GM19463 (cell line): ENCODE measurements around the gene IGFBP6.

Experiments used
- ATAC-seq: cut with Tn5 transposase; IDR thresholded peaks from one replicate; pipeline ENCODE4 v1.9.1; 2021; ENCODE audit warnings: mild to moderate bottlenecking, moderate library complexity; ENCODE audit not compliant: unreplicated experiment

IGFBP6 gene

DNA sequence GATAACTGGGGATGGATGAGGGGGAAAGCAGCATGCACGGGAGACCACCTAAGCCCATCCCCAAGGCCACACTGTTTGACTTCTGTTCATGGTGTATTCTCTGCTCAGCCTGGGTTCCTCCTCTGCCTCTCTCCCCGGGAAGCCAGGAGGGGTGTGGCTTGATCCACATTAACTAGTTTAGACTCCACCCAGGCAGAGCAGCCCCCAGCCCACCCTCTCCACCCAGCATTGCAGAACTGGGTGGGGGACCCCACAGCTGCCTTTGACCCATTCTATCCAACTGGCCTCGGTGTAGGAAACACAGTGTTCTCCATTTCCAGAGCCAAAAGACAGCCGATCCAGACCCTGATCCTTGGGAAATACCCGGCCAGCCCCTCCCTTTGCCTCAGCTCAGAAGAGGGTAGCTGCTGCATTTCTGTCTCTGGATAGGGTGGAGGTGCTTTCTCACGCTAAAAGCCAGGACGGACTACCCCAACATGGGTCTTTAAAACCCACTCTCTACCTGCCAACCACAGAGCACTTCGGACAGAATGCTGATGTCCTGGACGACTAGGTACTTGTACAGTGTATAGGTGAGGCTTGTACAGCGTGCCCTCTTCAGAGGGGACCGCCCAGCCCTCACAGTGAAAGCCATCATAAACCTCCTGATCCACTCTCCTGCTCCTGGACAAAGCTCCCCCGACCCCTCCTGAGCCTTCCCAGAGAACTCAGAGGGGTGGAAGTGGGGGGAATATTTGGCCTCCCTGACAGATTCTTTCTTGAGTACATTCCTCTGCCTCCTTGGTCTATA, 27.7 kb upstream of the IGFBP6 start:
- ATAC-seq, result no peak

DNA sequence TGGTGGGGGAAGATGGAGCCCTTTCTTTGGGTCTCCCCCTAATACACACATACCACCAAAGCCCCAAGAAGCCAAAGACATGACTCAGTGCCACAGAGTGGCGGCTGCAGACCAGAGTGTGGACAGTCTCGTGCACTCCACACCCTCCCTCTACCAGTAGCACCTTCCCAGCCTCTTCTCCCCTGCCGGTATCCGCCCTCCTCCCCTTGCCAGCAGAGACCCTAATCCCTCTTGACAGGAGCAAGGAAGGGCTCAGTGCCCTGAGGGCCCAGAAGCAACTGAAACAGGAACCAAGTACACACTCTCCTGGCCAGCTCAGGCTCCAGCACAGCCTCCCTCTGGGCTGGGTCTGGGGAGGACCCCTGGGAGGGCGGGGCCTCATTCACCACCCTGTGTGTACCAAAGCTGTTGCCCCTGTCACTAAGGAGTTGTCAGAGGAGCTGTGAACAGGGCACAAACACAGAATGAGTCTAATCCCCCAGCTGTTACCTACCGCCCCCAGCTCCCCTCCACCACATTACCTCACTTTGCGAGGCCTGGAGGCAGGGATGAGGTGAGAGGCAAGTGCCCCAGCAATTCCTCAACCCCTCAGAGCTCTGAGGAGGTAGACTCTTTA, 26.5 kb upstream of the IGFBP6 start:
- ATAC-seq, result no peak

DNA sequence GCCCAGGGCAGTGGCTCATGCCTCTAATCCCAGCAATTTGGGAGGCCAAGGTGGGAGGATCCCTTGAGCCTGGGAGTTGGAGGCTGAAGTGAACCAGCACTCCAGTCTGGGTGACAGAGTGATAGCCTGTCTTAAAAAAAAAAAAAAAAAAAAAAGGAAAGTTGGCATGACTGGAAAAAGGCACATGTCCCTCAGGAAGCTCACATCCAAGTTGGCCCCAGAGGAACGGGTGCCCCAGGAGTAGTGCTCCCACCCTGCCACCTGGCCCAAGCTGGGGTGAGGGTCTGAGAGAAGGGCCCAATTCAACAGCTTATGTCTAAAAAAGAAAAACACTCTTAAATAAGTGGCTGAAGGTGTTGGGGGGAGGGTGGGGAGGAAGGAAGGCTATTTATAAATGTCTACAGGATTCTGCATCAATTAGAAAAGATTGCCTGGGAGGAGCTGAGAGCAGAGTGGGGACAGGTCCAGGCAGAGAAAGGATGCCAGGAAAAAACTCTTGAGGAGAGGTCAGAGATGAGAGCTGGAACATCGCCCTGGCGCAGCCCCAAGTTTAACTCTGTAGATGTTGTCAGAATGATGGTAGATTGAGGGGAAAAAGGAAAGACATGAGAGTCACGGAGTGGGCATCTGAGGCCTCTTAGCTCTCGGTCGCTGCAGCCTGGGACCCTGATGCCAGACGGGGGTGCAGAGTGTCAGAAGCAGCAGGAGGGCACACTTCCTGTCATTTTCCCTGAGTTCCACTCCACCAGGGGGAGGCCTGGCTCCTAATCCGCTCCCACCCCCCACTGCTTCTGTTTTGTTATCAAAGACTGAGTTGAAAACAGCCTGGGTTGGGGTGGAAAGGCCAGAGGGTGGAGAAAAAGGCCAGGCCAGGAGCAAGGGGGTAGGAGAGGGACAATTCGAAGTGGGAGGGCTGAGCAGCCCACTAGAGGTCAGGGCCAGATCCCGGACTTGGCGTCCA, 25.6 kb upstream of the IGFBP6 start:
- ATAC-seq, result no peak

DNA sequence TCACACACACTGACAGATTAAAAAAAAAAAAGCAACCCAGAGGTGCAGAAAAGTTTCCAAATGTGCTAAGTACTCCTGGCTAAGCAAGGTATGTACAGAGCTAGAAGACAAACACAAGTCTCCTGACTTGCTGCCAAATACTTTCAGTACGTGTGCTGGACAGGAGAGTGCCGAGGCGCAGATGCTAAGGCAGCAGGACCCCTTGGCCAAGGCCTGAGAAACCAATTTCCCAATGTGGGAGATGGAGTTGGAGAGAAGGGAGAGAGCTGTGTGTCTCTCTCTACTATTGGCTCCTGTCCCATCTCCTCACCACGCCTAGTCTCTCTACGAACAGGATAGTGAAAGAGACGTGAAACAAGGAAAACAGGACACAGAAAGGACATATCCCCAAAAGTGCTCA, 23.6 kb upstream of the IGFBP6 start:
- no peak for ATAC-seq

DNA sequence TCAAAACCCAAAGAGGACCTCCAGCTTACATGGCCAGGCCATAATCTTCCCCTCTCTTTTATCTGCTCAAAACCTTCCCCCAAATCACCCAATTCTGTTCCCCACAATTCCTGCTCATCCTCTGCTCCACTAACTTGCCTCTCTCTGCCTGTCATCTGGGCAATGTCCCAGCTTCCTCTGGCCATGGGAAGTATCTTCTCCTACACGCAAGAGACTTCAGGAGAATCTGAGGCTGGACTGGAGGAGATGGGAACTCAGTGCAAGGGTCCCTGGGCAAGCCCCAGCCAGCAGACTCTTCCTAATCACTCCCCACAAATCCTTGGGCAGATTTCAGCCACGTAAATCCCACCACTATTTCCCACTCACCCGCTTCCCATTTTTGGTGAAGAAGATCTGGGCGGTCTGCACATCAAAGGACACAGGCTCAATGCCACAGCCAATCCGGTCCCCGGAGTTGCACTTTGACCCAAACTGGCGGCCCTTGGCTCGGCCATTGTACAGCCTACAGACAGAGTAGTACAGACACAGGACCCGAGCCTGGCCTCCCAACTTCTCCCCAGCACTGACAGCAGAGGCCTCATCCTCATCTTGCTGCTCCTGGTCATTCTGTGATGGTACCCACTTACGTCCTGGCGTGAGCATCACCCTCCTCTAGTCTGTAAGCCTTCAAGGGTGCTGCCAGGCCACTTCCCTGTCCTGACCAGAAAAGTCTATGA, 23.0 kb upstream of the IGFBP6 start:
- ATAC-seq, result no peak

DNA sequence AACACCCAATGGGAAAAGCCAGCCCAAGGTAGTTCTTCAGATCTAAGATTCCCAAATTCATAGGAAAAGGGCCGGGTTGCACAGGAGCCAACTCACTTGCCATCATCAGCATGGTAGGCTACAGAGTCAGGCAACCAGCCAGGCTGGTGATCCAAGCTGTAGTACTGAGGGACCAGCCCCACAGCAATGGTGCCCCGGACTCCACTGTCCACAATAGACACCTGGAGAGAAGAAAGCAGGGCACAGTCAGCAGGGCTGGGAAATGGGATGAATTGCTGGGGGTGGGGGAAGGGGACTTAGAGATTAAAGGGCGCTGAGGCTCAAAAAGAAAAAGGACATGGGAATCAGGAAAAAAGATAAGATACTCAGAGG, 22.5 kb upstream of the IGFBP6 start:
- no peak for ATAC-seq

DNA sequence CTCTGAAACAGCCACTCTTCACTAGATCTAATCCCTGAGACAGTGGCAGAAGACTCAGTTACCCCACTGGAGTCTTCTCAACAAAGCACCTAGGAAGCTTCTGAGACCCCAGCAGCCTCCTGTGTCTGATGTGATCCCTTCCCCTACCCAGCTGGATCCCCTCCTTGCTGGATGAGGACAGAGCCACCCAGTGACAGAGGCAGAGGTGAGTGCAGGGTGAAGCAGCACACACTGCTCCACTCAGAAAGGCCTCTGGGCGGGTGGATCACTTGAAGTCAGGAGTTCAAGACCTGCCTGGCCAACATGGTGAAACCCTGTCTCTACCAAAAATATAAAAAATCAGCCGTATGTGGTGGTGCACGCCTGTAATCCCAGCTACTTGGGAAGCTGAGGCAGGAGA, 21.0 kb upstream of the IGFBP6 start:
- no peak for ATAC-seq

DNA sequence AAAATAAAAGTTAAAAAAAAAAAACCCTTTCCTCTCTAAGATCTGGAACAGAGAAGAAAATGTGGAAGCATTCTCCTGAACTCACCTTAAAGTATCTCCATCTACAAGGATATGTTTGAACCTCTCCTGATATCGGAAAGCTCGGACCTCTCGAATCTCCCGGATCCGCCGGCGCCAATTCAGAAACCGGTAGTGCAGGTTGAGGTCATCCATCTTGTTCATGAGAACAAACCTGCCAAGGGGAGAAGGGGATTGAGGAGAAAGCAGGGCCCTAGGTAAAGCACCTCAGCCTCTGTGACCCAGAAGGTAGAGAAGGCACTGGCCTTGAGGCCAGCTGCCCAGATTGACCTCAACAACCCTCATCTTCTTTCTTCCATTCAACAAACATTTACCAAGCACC, 20.4 kb upstream of the IGFBP6 start:
- ATAC-seq, result no peak

GRCh38 chr12:53078425-53079225, 18.8 kb upstream of the IGFBP6 start:
- ATAC-seq, result no peak

DNA sequence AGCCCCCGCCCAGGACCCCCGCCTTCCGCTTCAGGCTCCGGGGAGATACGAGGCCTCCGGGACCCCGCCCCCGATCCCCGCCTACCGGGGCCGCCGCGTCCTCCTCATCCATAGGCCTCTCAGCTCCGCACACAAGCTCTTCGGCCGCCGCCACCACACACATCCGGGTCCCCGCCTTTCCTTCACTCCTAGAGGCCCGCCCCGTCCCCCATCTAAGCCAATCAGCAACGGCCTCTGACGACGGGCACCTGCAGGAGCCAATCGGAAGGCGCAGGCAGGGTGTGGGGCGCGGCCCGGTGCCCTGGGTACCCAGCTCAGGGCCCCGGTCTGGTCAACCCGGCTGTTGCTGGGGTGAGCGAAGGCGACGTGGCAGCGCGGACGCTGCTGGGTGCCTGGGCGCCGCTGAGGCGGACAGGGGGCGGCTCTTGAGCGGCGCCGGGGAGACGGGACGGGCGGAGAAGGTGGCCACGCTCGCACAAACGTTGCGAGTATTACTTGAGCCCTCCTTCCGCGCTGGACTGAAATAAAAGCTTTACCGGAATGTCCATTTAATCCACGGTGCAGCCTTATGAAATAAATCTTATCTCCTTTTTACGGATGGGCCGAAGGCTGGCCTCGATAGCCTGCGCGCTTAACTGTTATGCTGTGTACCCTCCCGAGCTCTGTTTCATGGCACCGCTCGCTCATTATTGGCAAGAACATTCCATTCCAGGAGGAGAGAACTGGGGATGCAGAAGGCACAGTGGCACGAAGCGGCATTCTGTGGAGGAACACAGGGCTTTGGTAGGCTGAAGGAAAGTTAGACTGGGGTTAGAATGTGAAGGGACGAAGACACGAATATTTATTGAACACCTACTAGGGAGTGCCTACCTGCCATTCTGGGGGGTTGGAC, 18.0 kb upstream of the IGFBP6 start, which contains the start of gene SPRYD3:
SPRYD3 (minus strand) TSS at position 165 of the 892 bp plus-strand sequence; CDS start at position 108, 57 bp downstream.
- ATAC-seq, result peak; percentile 99

DNA sequence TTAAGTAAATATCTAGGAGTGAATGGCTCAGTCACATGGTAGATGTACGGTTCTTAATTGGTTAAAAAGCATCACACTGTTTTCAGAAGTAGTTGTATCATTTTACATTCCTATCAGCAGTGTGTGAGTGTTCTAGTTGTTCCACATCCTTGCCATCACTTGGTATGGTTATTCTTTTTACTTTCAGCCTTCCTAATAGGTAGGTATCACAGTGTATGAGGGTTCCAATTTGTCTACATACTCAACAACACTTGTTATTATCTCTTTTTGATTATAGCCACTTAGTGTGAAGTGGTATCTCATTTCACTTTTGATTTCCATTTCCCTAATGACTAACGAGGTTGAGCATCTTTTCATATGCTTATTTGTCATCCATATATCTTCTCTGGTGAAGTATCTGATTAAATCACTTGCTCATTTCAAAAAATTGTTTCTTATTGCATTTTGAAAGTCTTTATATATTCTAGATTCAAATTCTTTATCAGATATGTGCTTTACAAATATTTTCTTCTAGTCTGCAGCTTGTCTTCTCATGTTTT, 14.8 kb upstream of the IGFBP6 start:
- ATAC-seq, result no peak

GRCh38 chr12:53086361-53086760, 11.1 kb upstream of the IGFBP6 start:
- ATAC-seq, result no peak

- no peak for ATAC-seq
Measured at GRCh38 chr12:53090105-53090504, 7.4 kb upstream of the IGFBP6 start.

- no peak for ATAC-seq
Measured at GRCh38 chr12:53090554-53090953, 6.9 kb upstream of the IGFBP6 start.

- ATAC-seq, result no peak
Measured at GRCh38 chr12:53091756-53092155, 5.7 kb upstream of the IGFBP6 start.

- ATAC-seq, result no peak
Measured at GRCh38 chr12:53093777-53094393, 3.6 kb upstream of the IGFBP6 start.

DNA sequence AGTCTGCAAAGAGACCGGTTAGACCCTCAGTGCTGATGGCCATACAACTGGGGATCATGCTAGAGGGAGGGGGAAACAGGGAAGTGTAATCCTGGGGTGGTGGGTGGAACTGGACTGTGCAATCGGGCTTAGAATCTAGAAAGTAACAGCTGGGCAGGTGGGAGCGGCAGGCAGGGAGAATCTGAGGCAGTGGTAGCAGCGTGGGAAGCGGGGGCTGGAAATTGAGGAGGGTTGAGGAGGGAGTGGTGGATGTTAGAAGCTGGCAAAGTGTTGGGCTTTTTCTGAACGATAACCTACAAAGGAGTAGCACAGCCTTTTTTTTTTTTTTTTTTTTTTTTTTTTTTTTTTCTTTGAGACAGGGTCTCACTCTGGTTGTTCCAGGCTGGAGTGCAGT, 3.1 kb upstream of the IGFBP6 start:
- no peak for ATAC-seq
